ENCODE data around the gene ADCY7.

ADCY7 gene

GRCh38 chr16:50302472-50303005, 36.2 kb downstream of the ADCY7 start:
- H3K4me3 ChIP-seq = no peak overlapping the region
- H3K4me2 ChIP-seq = peak overlapping the region in 9 of 11 experiments; percentile 59 to 90 (median 85); a peak in 15 of 22 replicates
- peaks cover 0 to 99% (median 8%) of the 10 kb centered on the region in 11 experiments; a peak in 13 of 22 replicates for H3K36me3 ChIP-seq
- no peak for TF ChIP-seq Cebpa-rat (IDR thresholded peaks at IDR 0.05)
- H3K9ac ChIP-seq = peak overlapping the region in 7 of 11 experiments; percentile 0 to 60 (median 33); a peak in 5 of 22 replicates
- peaks cover 0 to 97% (median 16%) of the 10 kb centered on the region in 11 experiments; a peak in 17 of 22 replicates for H4K20me1 ChIP-seq
- H3K9me3 ChIP-seq (replicated peaks in 1 of 11) = no peaks in the 10 kb centered on the region
- peak overlapping the region in 5 of 11 experiments; percentile 44 to 76 (median 64); a peak in 5 of 22 replicates for H3K27ac ChIP-seq
- no peaks in the 10 kb centered on the region for H3K27me3 ChIP-seq
- peaks cover 45 to 78% (median 67%) of the 10 kb centered on the region in 10 experiments for H3K4me1 ChIP-seq

GRCh38 chr16:50303041-50303604, 36.8 kb downstream of the ADCY7 start:
- Histone ChIP-seq H3K27ac (peak overlapping the region in 7 of 11 experiments; percentile 33 to 76 (median 64); a peak in 11 of 22 replicates), H3K4me3 (peak overlapping the region in 1 of 10 experiments; percentile 11; a peak in 1 of 20 replicates), H3K4me2 (peak overlapping the region; percentile 59 to 90 (median 85)), H4K20me1 (peaks cover 0 to 97% (median 11%) of the 10 kb centered on the region in 11 experiments; a peak in 13 of 22 replicates), H3K9me3 (replicated peaks in 1 of 11) (no peaks in the 10 kb centered on the region), H3K36me3 (peaks cover 0 to 99% (median 8%) of the 10 kb centered on the region in 11 experiments; a peak in 13 of 22 replicates), H3K27me3 (no peaks in the 10 kb centered on the region), H3K4me1 (peaks cover 41 to 78% (median 65%) of the 10 kb centered on the region in 10 experiments), H3K9ac (peak overlapping the region in 8 of 11 experiments; percentile 1 to 65 (median 44); a peak in 10 of 22 replicates)
- TF ChIP-seq Cebpa-rat (IDR thresholded peaks at IDR 0.05) = no peak

GRCh38 chr16:50303605-50304466, 37.5 kb downstream of the ADCY7 start:
- Histone ChIP-seq H3K36me3 (peaks cover 0 to 99% (median 5%) of the 10 kb centered on the region in 11 experiments; a peak in 13 of 22 replicates), H3K9me3 (replicated peaks in 1 of 11) (no peaks in the 10 kb centered on the region), H3K27ac (peak overlapping the region in 9 of 11 experiments; percentile 41 to 76 (median 64); a peak in 18 of 22 replicates), H3K4me3 (peak overlapping the region in 1 of 10 experiments; percentile 11; a peak in 1 of 20 replicates), H3K4me1 (peaks cover 41 to 78% (median 65%) of the 10 kb centered on the region in 10 experiments), H3K9ac (peak overlapping the region; percentile 2 to 65 (median 51); a peak in 16 of 22 replicates), H4K20me1 (peaks cover 0 to 97% (median 4%) of the 10 kb centered on the region in 11 experiments; a peak in 12 of 22 replicates), H3K4me2 (peak overlapping the region; percentile 59 to 90 (median 85)), H3K27me3 (no peaks in the 10 kb centered on the region)
- peak in 4 of 11 experiments; percentile 23 to 63 (median 44); a peak in 3 of 22 replicates for TF ChIP-seq Cebpa-rat (IDR thresholded peaks at IDR 0.05)

DNA sequence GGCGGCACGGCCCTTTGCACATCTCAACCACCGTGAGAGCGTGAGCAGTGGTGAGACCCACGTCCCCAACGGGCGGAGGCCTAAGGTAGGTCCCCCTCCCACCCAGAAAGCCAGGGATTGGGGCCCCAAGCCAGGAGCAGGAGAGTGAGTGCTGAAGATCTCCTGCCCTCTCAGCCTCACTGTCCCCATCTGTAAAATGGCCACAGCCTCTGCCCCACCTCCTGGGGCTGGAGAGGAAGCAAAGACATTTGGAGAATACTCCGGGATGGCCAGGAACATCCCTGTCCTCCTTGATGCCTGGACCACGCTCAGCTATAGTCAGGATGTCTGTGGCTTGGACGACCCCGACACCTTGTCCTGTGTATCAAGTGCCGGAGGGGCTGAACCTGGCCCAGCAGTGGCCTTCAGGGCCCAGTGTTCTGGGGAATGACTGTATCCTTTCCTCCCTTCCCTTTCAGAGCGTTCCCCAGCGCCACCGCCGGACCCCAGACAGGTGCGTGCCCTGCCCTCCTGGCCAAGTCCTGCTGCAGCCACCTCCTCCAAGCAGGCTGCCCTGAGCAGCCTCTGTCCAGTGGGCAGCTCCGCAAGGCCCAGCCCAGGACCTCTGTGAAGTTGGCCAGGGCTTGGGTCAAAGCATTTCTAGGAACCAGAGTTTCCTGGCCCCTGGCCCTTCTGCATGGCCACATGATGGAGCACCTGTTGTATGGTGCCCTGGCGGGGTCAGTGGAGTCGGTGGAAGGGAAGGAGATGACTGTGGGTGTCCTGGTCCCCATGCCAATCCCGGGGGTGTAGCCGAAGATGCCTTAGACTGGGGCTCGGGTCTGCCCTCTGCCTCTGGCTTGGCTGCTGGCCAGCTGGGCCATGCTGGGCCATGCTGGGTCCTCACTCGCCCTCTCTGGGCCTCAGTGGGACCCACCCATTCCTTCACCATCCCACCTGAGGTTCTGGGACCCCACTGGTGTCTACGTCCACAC, 38.4 kb downstream of the ADCY7 start:
- peak overlapping the region in 9 of 11 experiments; percentile 41 to 76 (median 64); a peak in 15 of 22 replicates for H3K27ac ChIP-seq
- peak overlapping the region in 9 of 11 experiments; percentile 3 to 65 (median 51); a peak in 12 of 22 replicates for H3K9ac ChIP-seq
- H3K27me3 ChIP-seq = no peaks in the 10 kb centered on the region
- no peak for TF ChIP-seq Cebpa-rat (IDR thresholded peaks at IDR 0.05)
- no peaks in the 10 kb centered on the region for H3K9me3 ChIP-seq (replicated peaks in 1 of 11)
- H4K20me1 ChIP-seq = peaks cover 0 to 97% (median 0%) of the 10 kb centered on the region in 11 experiments; a peak in 9 of 22 replicates
- H3K4me1 ChIP-seq = peaks cover 41 to 86% (median 65%) of the 10 kb centered on the region in 10 experiments
- no peak overlapping the region for H3K4me3 ChIP-seq
- H3K4me2 ChIP-seq = peak overlapping the region in 9 of 11 experiments; percentile 65 to 90 (median 88); a peak in 18 of 22 replicates
- H3K36me3 ChIP-seq = peaks cover 0 to 99% (median 0%) of the 10 kb centered on the region in 11 experiments; a peak in 12 of 22 replicates

DNA sequence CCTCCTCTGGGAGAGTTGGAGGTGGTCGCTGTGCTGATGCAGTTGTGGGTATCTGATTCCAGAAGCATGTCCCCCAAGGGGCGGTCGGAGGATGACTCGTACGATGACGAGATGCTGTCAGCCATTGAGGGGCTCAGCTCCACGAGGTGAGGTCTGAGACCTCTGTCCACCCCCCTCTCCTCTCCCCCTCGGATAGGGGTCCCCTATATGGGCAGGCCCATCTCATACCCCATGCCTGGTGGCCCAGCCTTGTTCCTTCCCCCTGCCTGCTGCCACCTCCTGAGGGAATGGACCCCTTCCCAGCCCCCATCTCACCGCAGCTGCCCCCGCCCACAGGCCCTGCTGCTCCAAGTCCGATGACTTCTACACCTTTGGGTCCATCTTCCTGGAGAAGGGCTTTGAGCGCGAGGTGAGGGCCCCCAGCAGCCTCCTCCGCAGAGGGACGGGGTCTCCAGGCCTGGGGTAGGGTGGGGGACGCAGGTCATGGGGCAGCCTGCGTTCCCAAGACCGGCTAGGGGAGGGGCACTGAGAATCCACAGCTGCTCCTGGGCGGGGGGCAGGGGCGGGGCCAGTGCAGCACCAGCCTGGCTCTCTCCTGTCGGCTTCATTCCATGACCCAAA, 39.2 kb downstream of the ADCY7 start:
- 0 out of 22 replicates have a peak overlapping the region, but pooled peaks of 2 of the 11 experiments have one; percentile 53 to 75 for H3K27ac ChIP-seq
- H3K9ac ChIP-seq = no peak overlapping the region
- no peaks in the 10 kb centered on the region for H3K9me3 ChIP-seq (replicated peaks in 1 of 11)
- H3K4me1 ChIP-seq = peaks cover 41 to 88% (median 71%) of the 10 kb centered on the region in 10 experiments
- no peak for TF ChIP-seq Cebpa-rat (IDR thresholded peaks at IDR 0.05)
- H3K27me3 ChIP-seq = no peaks in the 10 kb centered on the region
- peaks cover 0 to 97% (median 0%) of the 10 kb centered on the region in 11 experiments; a peak in 8 of 22 replicates for H4K20me1 ChIP-seq
- peak overlapping the region in 1 of 11 experiments; percentile 65; a peak in 2 of 22 replicates for H3K4me2 ChIP-seq
- peaks cover 0 to 99% (median 0%) of the 10 kb centered on the region in 11 experiments; a peak in 12 of 22 replicates for H3K36me3 ChIP-seq
- H3K4me3 ChIP-seq = no peak overlapping the region

GRCh38 chr16:50306287-50306686, 39.9 kb downstream of the ADCY7 start:
- H3K9me3 ChIP-seq (replicated peaks in 1 of 11) = no peaks in the 10 kb centered on the region
- H3K9ac ChIP-seq = no peak overlapping the region
- H3K4me1 ChIP-seq = peaks cover 41 to 84% (median 72%) of the 10 kb centered on the region in 10 experiments
- H3K27me3 ChIP-seq = no peaks in the 10 kb centered on the region
- peaks cover 0 to 96% (median 0%) of the 10 kb centered on the region in 11 experiments; a peak in 8 of 22 replicates for H4K20me1 ChIP-seq
- peaks cover 0 to 99% (median 0%) of the 10 kb centered on the region in 11 experiments; a peak in 11 of 22 replicates for H3K36me3 ChIP-seq
- peak overlapping the region in 7 of 11 experiments; percentile 6 to 38 (median 26); a peak in 8 of 22 replicates for H3K4me2 ChIP-seq
- no peak overlapping the region for H3K27ac ChIP-seq
- H3K4me3 ChIP-seq = no peak overlapping the region
- no peak for TF ChIP-seq Cebpa-rat (IDR thresholded peaks at IDR 0.05)

Data from BLaER1 treated with 17β-estradiol and CSF1 and Interleukin-3, amounts not matched to agents 10 nM and 100 nM (cell line).